H1 (cell line): ENCODE measurements around the gene ROGDI. TPM values are rescaled to one million over a fixed set of nuclear protein-coding genes. Genes with fewer than 3 reads are reported as not detected.
A peak's percentile ranks its signal among the peaks of the same experiment; 100 is the strongest.

Experiments
- CTCF ChIA-PET: fragments of 300-600 bp; sonication (Branson Sonifier 250); formaldehyde crosslinking; loops from one replicate; lab custom pipeline; 2021; ENCODE audit not compliant: partially characterized antibody; lab: Charles Lee
- POLR2A ChIA-PET: fragments of 300-600 bp; sonication (Branson Sonifier 250); formaldehyde crosslinking; loops from one replicate; lab custom pipeline; 2021; ENCODE audit warnings: inconsistent platforms; ENCODE audit not compliant: partially characterized antibody; lab: Charles Lee
- DNase-seq, 2 experiments: peaks; one replicate each; pipeline versions ENCODE4 v3.0.0 to v3.0.0-alpha.2; 2010 to 2022; ENCODE audit warnings: low spot score in 2 of 2, low read depth in 1 of 2, mixed read lengths in 1 of 2
- FAIRE-seq: peaks from 2 replicates; lab custom pipeline; 2011; peaks lifted over from hg19 to GRCh38; lab: Jason Lieb, UNC
- H2AFZ ChIP-seq: 2 replicates; pipeline ENCODE4 v1.8.1; 2012; ENCODE audit warnings: low read length, inconsistent platforms
- H2AK5ac ChIP-seq: 2 replicates; pipeline ENCODE4 v1.6.1; 2013; ENCODE audit warnings: low read depth, low read length
- H2BK120ac ChIP-seq: replicated peaks from 2 replicates; pipeline ENCODE3; 2013; ENCODE audit warnings: low read depth, low read length, inconsistent platforms
- H2BK12ac ChIP-seq: 2 replicates; pipeline ENCODE4 v1.6.1; 2013; ENCODE audit warnings: low read depth, low read length
- H2BK15ac ChIP-seq: 2 replicates; pipeline ENCODE4 v1.6.1; 2013; ENCODE audit warnings: low read length
- H2BK20ac ChIP-seq: 2 replicates; pipeline ENCODE4 v1.6.1; 2013; ENCODE audit warnings: low read length
- H2BK5ac ChIP-seq: 2 replicates; pipeline ENCODE4 v1.6.1; 2013; ENCODE audit warnings: low read depth, low read length
- H3K14ac ChIP-seq: 2 replicates; pipeline ENCODE4 v1.6.1; 2013; ENCODE audit warnings: inconsistent platforms; ENCODE audit not compliant: insufficient read length
- H3K18ac ChIP-seq: 2 replicates; pipeline ENCODE4 v1.6.1; 2013; ENCODE audit warnings: low read length; ENCODE audit errors: extremely low read depth
- H3K23ac ChIP-seq: 2 replicates; pipeline ENCODE4 v1.6.1; 2013; ENCODE audit warnings: inconsistent platforms; ENCODE audit not compliant: insufficient read length
- H3K23me2 ChIP-seq: 2 replicates; pipeline ENCODE4 v1.6.1; 2013; ENCODE audit warnings: low read depth, low read length
- H3K27ac ChIP-seq: 2 replicates; pipeline ENCODE4 v1.6.1; 2011; ENCODE audit warnings: low read depth, low read length, inconsistent platforms
- H3K27me3 ChIP-seq, 4 experiments: replicated peaks in 1 of 4; 1 replicate in 1 of 4; 2 replicates in 3 of 4; pipeline versions ENCODE4 v1.6.1 to v1.8.1; 2011 to 2013; ENCODE audit warnings: low read length in 3 of 4, mild to moderate bottlenecking in 3 of 4, inconsistent platforms in 2 of 4, mixed read lengths in 2 of 4, moderate library complexity in 1 of 4; ENCODE audit not compliant: control insufficient read depth in 3 of 4, insufficient read depth in 3 of 4; ENCODE audit errors: extremely low read depth in 1 of 4
- H3K36me3 ChIP-seq, 4 experiments: 2 replicates each; pipeline versions ENCODE4 v1.6.1 to v1.8.1; 2011 to 2013; ENCODE audit warnings: mild to moderate bottlenecking in 4 of 4, low read length in 3 of 4, moderate library complexity in 2 of 4, control low read depth in 1 of 4, inconsistent platforms in 1 of 4; ENCODE audit not compliant: insufficient read depth in 4 of 4, control insufficient read depth in 2 of 4
- H3K4ac ChIP-seq: replicated peaks from 2 replicates; pipeline ENCODE3; 2013; ENCODE audit warnings: low read length, low read depth, mixed read lengths, inconsistent platforms; ENCODE audit not compliant: insufficient read length
- H3K4me1 ChIP-seq, 4 experiments: replicated peaks in 1 of 4; 1 replicate in 1 of 4; 2 replicates in 3 of 4; pipeline versions ENCODE4 v1.6.1 to v1.8.1; 2011 to 2013; ENCODE audit warnings: low read length in 3 of 4, inconsistent platforms in 2 of 4, mixed read lengths in 1 of 4; ENCODE audit not compliant: insufficient read depth in 4 of 4, control insufficient read depth in 3 of 4
- H3K4me2 ChIP-seq, 2 experiments: 2 replicates each; pipeline versions ENCODE4 v1.6.1 to v1.8.1; 2011 to 2013; ENCODE audit warnings: low read depth in 2 of 2, low read length in 2 of 2, control low read depth in 1 of 2, inconsistent platforms in 1 of 2, mild to moderate bottlenecking in 1 of 2; ENCODE audit not compliant: insufficient read depth in 1 of 2
- H3K4me3 ChIP-seq, 4 experiments: fragments of 200-600, 300-600 bp in 1 of 4; sonication (generic), shearing (Covaris generic), sonication (Bioruptor Twin) in 1 of 4; 2 replicates each; pipeline versions ENCODE4 v1.5.1 to v1.8.1; 2011 to 2016; ENCODE audit warnings: low read length in 4 of 4, low read depth in 3 of 4, control low read depth in 2 of 4, inconsistent platforms in 2 of 4, mild to moderate bottlenecking in 2 of 4, mixed read lengths in 1 of 4, moderate library complexity in 1 of 4; ENCODE audit not compliant: insufficient read depth in 2 of 4; ENCODE audit errors: extremely low read depth in 1 of 4
- H3K56ac ChIP-seq: replicated peaks from 2 replicates; pipeline ENCODE3; 2013; ENCODE audit warnings: low read depth, mild to moderate bottlenecking, mixed read lengths, low read length, inconsistent platforms; ENCODE audit not compliant: insufficient read length
- H3K79me1 ChIP-seq: 2 replicates; pipeline ENCODE4 v1.6.1; 2013; ENCODE audit warnings: low read depth, low read length, control low read depth
- H3K79me2 ChIP-seq, 2 experiments: 2 replicates each; pipeline versions ENCODE4 v1.6.1 to v1.8.1; 2012 to 2013; ENCODE audit warnings: low read length in 2 of 2, mild to moderate bottlenecking in 2 of 2, inconsistent platforms in 1 of 2; ENCODE audit not compliant: insufficient read depth in 2 of 2, control insufficient read depth in 1 of 2
- H3K9ac ChIP-seq, 4 experiments: replicated peaks in 1 of 4; 1 replicate in 1 of 4; 2 replicates in 3 of 4; pipeline versions ENCODE4 v1.6.1 to v1.8.1; 2011 to 2013; ENCODE audit warnings: low read depth in 3 of 4, low read length in 3 of 4, control low read depth in 2 of 4, mild to moderate bottlenecking in 2 of 4, moderate library complexity in 2 of 4, inconsistent platforms in 1 of 4; ENCODE audit errors: extremely low read depth in 1 of 4
- H3K9me3 ChIP-seq, 2 experiments: 2 replicates each; pipeline versions ENCODE4 v1.6.1 to v1.8.1; 2012 to 2013; ENCODE audit warnings: mild to moderate bottlenecking in 2 of 2, moderate library complexity in 2 of 2, control low read depth in 1 of 2, inconsistent platforms in 1 of 2, low read depth in 1 of 2, low read length in 1 of 2, mixed read lengths in 1 of 2; ENCODE audit not compliant: insufficient read depth in 2 of 2
- H4K20me1 ChIP-seq, 2 experiments: replicated peaks in 1 of 2; 2 replicates each; pipeline versions ENCODE3 to v1.8.1; 2011 to 2013; ENCODE audit warnings: inconsistent platforms in 2 of 2, low read length in 2 of 2, mild to moderate bottlenecking in 1 of 2; ENCODE audit not compliant: insufficient read depth in 2 of 2, control insufficient read depth in 1 of 2
- H4K5ac ChIP-seq: 2 replicates; pipeline ENCODE4 v1.6.1; 2013; ENCODE audit warnings: low read length, low read depth, mixed read lengths, inconsistent platforms; ENCODE audit not compliant: insufficient read length
- H4K8ac ChIP-seq: 2 replicates; pipeline ENCODE4 v1.8.0; 2013; ENCODE audit warnings: mild to moderate bottlenecking, moderate library complexity, low read length, inconsistent platforms; ENCODE audit not compliant: insufficient read depth; ENCODE audit errors: extremely low read depth
- H4K91ac ChIP-seq: replicated peaks from 2 replicates; pipeline ENCODE3; 2013; ENCODE audit warnings: low read length, mixed read lengths, inconsistent platforms; ENCODE audit not compliant: insufficient read length
- BACH1 ChIP-seq: IDR thresholded peaks from 2 replicates; pipeline ENCODE4 v1.6.1; 2012; ENCODE audit warnings: low read length, improper control_type of control experiment
- EP300 ChIP-seq, 2 experiments: IDR thresholded peaks; 1 replicate in 1 of 2; 2 replicates in 1 of 2; pipeline ENCODE4 v1.6.1; 2011 to 2012; ENCODE audit warnings: low read depth in 2 of 2, low read length in 2 of 2, mild to moderate bottlenecking in 2 of 2, borderline replicate concordance in 1 of 2, inconsistent platforms in 1 of 2, moderate library complexity in 1 of 2
- NANOG ChIP-seq: IDR thresholded peaks from 2 replicates; pipeline ENCODE4 v1.6.1; 2011; ENCODE audit warnings: low read length, low read depth, mild to moderate bottlenecking, inconsistent platforms; ENCODE audit not compliant: insufficient read depth, poor library complexity, severe bottlenecking
- POU5F1 ChIP-seq: IDR thresholded peaks from 2 replicates; pipeline ENCODE4 v1.6.1; 2011; ENCODE audit warnings: low read depth, mild to moderate bottlenecking, low read length, moderate library complexity
- RBBP5 ChIP-seq: IDR thresholded peaks from 2 replicates; pipeline ENCODE4 v1.7.1; 2012; ENCODE audit warnings: low read depth, mild to moderate bottlenecking, inconsistent platforms, low read length, moderate library complexity, borderline replicate concordance
- ZNF274 ChIP-seq: IDR thresholded peaks from 2 replicates; pipeline ENCODE4 v1.7.0; 2012; ENCODE audit warnings: low read length, borderline replicate concordance; ENCODE audit errors: extremely low read depth
- WGBS, 2 experiments: shearing (Covaris generic) in 1 of 2; methylation state at CpG; one replicate each; pipeline versions ENCODE4 v1.1.6 to v1.1.7; 2013 to 2015; ENCODE audit warnings: low lambda C conversion rate in 2 of 2, mixed read lengths in 2 of 2, inconsistent platforms in 1 of 2, low coverage in 1 of 2, missing lambda C conversion rate in 1 of 2; ENCODE audit not compliant: insufficient replicate concordance in 2 of 2, insufficient coverage in 1 of 2, insufficient read length in 1 of 2; ENCODE audit errors: extremely low coverage in 1 of 2, missing lambda C conversion rate in 1 of 2; 5-methylcytosine and 5-hydroxymethylcytosine counted together
- polyA plus RNA-seq, 7 experiments: library from polyadenylated mRNA; depleted of rRNA in 3 of 7; stranded (reverse) in 5 of 7; unstranded in 2 of 7; fragments of >200 nt in 5 of 7; fragments of 200-250 nt in 2 of 7; gene quantifications; 1 replicate in 5 of 7; 2 replicates in 1 of 7; 4 replicates in 1 of 7; pipeline versions ENCODE4 v1.2.1 to v1.2.3, GENCODE V29; 2011 to 2013; ENCODE audit warnings: missing spikeins in 2 of 7, mixed read lengths in 2 of 7
- total RNA-seq: library from RNA; stranded (reverse); fragmentation: NEBNext Ultra II Directional; extraction: Animal tissue kit (Norgen Biotek cat#: 25700); gene quantifications from 2 replicates; pipeline ENCODE4 v1.2.1, GENCODE V29; 2021
- TF ChIP-seq, protein P1 (sequence below), 3 experiments: IDR thresholded peaks; 1 replicate in 2 of 3; 2 replicates in 1 of 3; pipeline versions ENCODE4 v1.5.1 to v1.6.1; 2011; ENCODE audit warnings: low read length in 3 of 3, mild to moderate bottlenecking in 3 of 3, inconsistent platforms in 2 of 3, low read depth in 1 of 3, moderate library complexity in 1 of 3; ENCODE audit not compliant: insufficient read depth in 1 of 3; ENCODE audit errors: control extremely low read depth in 1 of 3

The ROGDI gene
- total and polyA plus RNA-seq, 2 of the 8 experiments (the other 6 are each of a cell fraction or from before 2014, with no cell fraction given), result 27.4 to 68.4 TPM

DNA sequence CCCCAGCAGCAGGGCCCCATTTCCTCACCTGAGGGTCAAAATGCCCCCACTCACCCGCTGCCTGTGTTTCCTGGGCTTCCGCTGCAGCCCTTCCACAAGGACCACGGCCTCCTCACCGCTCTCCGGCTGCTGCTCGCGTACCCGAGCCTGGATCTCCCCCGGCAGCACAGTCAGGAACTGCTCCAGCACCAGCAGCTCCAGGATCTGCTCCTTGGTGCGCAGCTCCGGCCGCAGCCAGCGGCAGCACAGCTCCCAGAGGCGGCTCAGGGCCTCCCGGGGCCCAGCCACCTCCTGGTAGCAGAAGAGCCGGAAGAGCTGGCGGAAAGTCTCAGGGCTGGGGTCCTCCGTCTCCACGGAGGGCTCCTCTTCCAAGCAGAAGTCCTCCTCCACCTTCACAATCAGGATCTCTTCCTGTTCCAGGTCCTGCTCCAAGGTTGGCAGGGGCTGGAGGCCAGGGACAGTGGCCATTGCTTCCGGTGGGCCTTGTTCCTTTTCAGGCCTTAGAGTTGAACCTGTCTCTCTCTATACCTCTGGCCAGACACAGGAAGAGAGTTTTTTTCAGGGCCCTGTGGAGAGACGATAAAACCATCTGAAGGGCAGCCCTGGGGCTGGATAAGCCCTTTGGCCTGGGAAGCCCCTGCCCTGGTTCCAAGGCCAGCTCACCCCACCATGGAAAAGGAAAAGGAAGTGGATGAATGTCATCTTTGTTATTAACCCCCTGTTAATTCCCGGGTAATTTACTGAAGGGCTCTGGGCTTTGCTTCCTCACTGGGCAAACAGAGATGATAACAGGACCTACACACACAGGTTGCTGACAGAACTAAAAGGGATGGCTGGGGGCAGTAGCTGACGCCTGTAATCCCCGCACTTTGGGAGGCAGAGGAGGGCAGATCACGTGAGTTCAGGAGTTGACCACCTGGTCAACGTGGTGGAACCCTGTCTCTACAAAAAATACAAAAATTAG is 36.6 kb downstream of the ROGDI start:
- Histone ChIP-seq H3K18ac (no peak overlapping the region), H3K27me3 (no peaks in the 10 kb centered on the region), H2BK15ac (no peak overlapping the region), H3K9ac (peak overlapping the region in 2 of 4 experiments; percentile 15 to 62; a peak in 3 of 7 replicates), H2BK20ac (no peak overlapping the region), H3K23me2 (peaks cover 13% of the 10 kb centered on the region), H3K4me2 (peak overlapping the region; percentile 65 to 68), H3K79me1 (peaks cover 5% of the 10 kb centered on the region; the same call in 1 of the 2 replicates), H3K56ac (no peak overlapping the region), H3K4me1 (peaks cover 0 to 3% (median 1%) of the 10 kb centered on the region in 4 experiments; a peak in 2 of 7 replicates), H4K91ac (no peak overlapping the region), H2BK12ac (no peak overlapping the region), H3K79me2 (peaks cover 0 to 15% of the 10 kb centered on the region in 2 experiments; a peak in 2 of 4 replicates), H4K8ac (no peak overlapping the region; the same call in 1 of the 2 replicates), H3K23ac (no peak overlapping the region), H4K5ac (no peak overlapping the region), H2AFZ (no peak overlapping the region), H3K4me3 (peak overlapping the region; percentile 75 to 99 (median 86); a peak in 6 of 8 replicates), H4K20me1 (peaks cover 2 to 7% of the 10 kb centered on the region in 2 experiments), H3K27ac (no peak overlapping the region), H3K4ac (no peak overlapping the region), H3K9me3 (no peaks in the 10 kb centered on the region), H2BK5ac (no peak overlapping the region), H2BK120ac (no peak overlapping the region), H3K36me3 (peaks cover 3 to 9% (median 5%) of the 10 kb centered on the region in 4 experiments; a peak in 6 of 8 replicates), H2AK5ac (no peak overlapping the region), H3K14ac (no peak overlapping the region)
- 86% methylated on average over 22 of the region's 26 CpGs; no CpG with 5 or more reads in 1 of the 2 experiments for WGBS, 2 experiments
- ChIA-PET CTCF (interaction anchor here (0.6 to 1.6 kb wide), 6 partner anchors 20 to 190 kb away, joined by 3 to 5 read pairs (median 4); partner anchors contain the start of genes ANKS3 and DNAAF8), POLR2A (interaction anchor here (0.7 to 1.5 kb wide), 7 partner anchors 11 to 35 kb away, joined by 3 to 7 read pairs (median 3); partner anchors contain the start of genes ANKS3 and DNAAF8)
- FAIRE-seq (no peak), DNase-seq (no peak)
- TF ChIP-seq EP300 (IDR thresholded peaks at IDR 0.05; ENCODE audit: borderline replicate concordance in 1 of 2, low read depth in 2 of 2, low read length in 2 of 2), result no peak
- TF ChIP-seq ZNF274, result no peak
- TF ChIP-seq, protein P1, sequence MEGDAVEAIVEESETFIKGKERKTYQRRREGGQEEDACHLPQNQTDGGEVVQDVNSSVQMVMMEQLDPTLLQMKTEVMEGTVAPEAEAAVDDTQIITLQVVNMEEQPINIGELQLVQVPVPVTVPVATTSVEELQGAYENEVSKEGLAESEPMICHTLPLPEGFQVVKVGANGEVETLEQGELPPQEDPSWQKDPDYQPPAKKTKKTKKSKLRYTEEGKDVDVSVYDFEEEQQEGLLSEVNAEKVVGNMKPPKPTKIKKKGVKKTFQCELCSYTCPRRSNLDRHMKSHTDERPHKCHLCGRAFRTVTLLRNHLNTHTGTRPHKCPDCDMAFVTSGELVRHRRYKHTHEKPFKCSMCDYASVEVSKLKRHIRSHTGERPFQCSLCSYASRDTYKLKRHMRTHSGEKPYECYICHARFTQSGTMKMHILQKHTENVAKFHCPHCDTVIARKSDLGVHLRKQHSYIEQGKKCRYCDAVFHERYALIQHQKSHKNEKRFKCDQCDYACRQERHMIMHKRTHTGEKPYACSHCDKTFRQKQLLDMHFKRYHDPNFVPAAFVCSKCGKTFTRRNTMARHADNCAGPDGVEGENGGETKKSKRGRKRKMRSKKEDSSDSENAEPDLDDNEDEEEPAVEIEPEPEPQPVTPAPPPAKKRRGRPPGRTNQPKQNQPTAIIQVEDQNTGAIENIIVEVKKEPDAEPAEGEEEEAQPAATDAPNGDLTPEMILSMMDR (IDR thresholded peaks at IDR 0.05; ENCODE audit: control extremely low read depth in 1 of 3, insufficient read depth in 1 of 3, low read depth in 1 of 3, low read length in 3 of 3), result no peak
- TF ChIP-seq POU5F1, result no peak
- TF ChIP-seq NANOG, result no peak
- TF ChIP-seq BACH1, result no peak
- no peak for TF ChIP-seq RBBP5
